ENCODE measurements around the gene JARID2. TPM values are rescaled to one million over a fixed set of nuclear protein-coding genes. Genes with fewer than 3 reads are reported as not detected.

The JARID2 gene
- polyA plus RNA-seq, 1 of the 3 experiments (the other 2 are of a cell fraction) = 3.4 TPM

- no peaks in the 10 kb centered on the region for H3K9me3 ChIP-seq
- no peak overlapping the region for H3K27ac ChIP-seq (ENCODE audit: low read depth in 2 of 2, low read length in 1 of 2)
- no peak for DNase-seq
- H3K4me3 ChIP-seq (ENCODE audit: low read depth in 2 of 2, low read length in 1 of 2) = no peak overlapping the region
- no peaks in the 10 kb centered on the region for H3F3A ChIP-seq (replicated peaks; ENCODE audit: insufficient read depth)
- no peaks in the 10 kb centered on the region for H3K27me3 ChIP-seq (ENCODE audit: insufficient read depth)
- no peak for TF ChIP-seq FOSL2 (IDR thresholded peaks at IDR 0.05; ENCODE audit: borderline replicate concordance, low read depth)
- no peak for TF ChIP-seq NFIC (IDR thresholded peaks at IDR 0.05; ENCODE audit: borderline replicate concordance)
- TF ChIP-seq EZH2phosphoT487 (IDR thresholded peaks at IDR 0.05; ENCODE audit: borderline replicate concordance, low read depth) = no peak
- TF ChIP-seq RAD21 (IDR thresholded peaks at IDR 0.05; ENCODE audit: low read length) = no peak
- no peak for TF ChIP-seq TAF1 (IDR thresholded peaks at IDR 0.05; ENCODE audit: borderline replicate concordance, low read depth, low read length)
- no peak for TF ChIP-seq RXRA (IDR thresholded peaks at IDR 0.05; ENCODE audit: borderline replicate concordance, low read depth)
- WGBS (ENCODE audit: low lambda C conversion rate) = 86% methylated on average over 6 of the region's 6 CpGs
- CTCF ChIA-PET = interaction anchor here (1.0 to 3.0 kb wide), 2 partner anchors 9 to 29 kb away, joined by 3 to 10 read pairs; no protein-coding TSS in a partner anchor
- no peaks in the 10 kb centered on the region for H4K20me1 ChIP-seq (ENCODE audit: insufficient read depth)
- H3K36me3 ChIP-seq (replicated peaks in 1 of 2; ENCODE audit: control insufficient read depth in 1 of 2, insufficient read depth in 2 of 2, low read length in 1 of 2) = no peaks in the 10 kb centered on the region
- POLR2A ChIA-PET = no interaction called here
- H3K79me2 ChIP-seq (ENCODE audit: insufficient read depth) = no peaks in the 10 kb centered on the region
- H3K9me2 ChIP-seq = no peaks in the 10 kb centered on the region
- H2AFZ ChIP-seq (ENCODE audit: low read depth) = no peak overlapping the region
- peaks cover 0 to 5% of the 10 kb centered on the region in 2 experiments; a peak in 2 of 4 replicates for H3K4me1 ChIP-seq (ENCODE audit: control insufficient read depth in 1 of 2, insufficient read depth in 2 of 2, low read depth in 1 of 2, low read length in 1 of 2)
- H3K9ac ChIP-seq = no peak overlapping the region
- no peak overlapping the region for H3K4me2 ChIP-seq
These were observed 167.8 kb downstream of the JARID2 start for GRCh38 chr6:15413466-15414234.

- TF ChIP-seq FOXM1 (IDR thresholded peaks at IDR 0.05; ENCODE audit: low read depth) = no peak
- TF ChIP-seq MEF2A (IDR thresholded peaks at IDR 0.05; ENCODE audit: borderline replicate concordance, low read depth) = no peak
- TF ChIP-seq FOXJ3 (CRISPR knock-in tag; IDR thresholded peaks at IDR 0.05) = no peak
- TF ChIP-seq GABPA (IDR thresholded peaks at IDR 0.05; ENCODE audit: low read depth) = no peak
- TF ChIP-seq SMC3 (IDR thresholded peaks at IDR 0.05; ENCODE audit: low read depth, low read length) = no peak
- TF ChIP-seq ZBTB33 (IDR thresholded peaks at IDR 0.05; ENCODE audit: borderline replicate concordance, low read depth) = no peak
- TF ChIP-seq CTCF (IDR thresholded peaks at IDR 0.05) = no peak
- TF ChIP-seq USF1 (IDR thresholded peaks at IDR 0.05; ENCODE audit: borderline replicate concordance, low read depth) = no peak
- TF ChIP-seq REST (IDR thresholded peaks at IDR 0.05; ENCODE audit: low read depth, low read length) = no peak
- no peak for TF ChIP-seq RAD21 (IDR thresholded peaks at IDR 0.05; ENCODE audit: low read length)
- TF ChIP-seq FOSL2 (IDR thresholded peaks at IDR 0.05; ENCODE audit: borderline replicate concordance, low read depth) = no peak
- TF ChIP-seq NFIC (IDR thresholded peaks at IDR 0.05; ENCODE audit: borderline replicate concordance) = no peak
- TF ChIP-seq EZH2phosphoT487 (IDR thresholded peaks at IDR 0.05; ENCODE audit: borderline replicate concordance, low read depth) = no peak
- TF ChIP-seq MXI1 (IDR thresholded peaks at IDR 0.05; ENCODE audit: low read depth, low read length) = no peak
- no peak for TF ChIP-seq MAX (IDR thresholded peaks at IDR 0.05; ENCODE audit: low read depth)
- CTCF ChIA-PET = interaction anchor here (3.0 kb wide), 1 partner anchor 8 kb away, joined by 10 read pairs; no protein-coding TSS in a partner anchor
- WGBS (ENCODE audit: low lambda C conversion rate) = 83% methylated on average over 2 of the region's 2 CpGs
These were observed 168.4 kb downstream of the JARID2 start for GRCh38 chr6:15414235-15414612.

More at GRCh38 chr6:15414235-15414612, 168.4 kb downstream of the JARID2 start:
- no peaks in the 10 kb centered on the region for H4K20me1 ChIP-seq (ENCODE audit: insufficient read depth)
- H3F3A ChIP-seq (replicated peaks; ENCODE audit: insufficient read depth) = peaks cover 2% of the 10 kb centered on the region
- H3K4me2 ChIP-seq = no peak overlapping the region
- H3K9me2 ChIP-seq = no peaks in the 10 kb centered on the region
- H3K9ac ChIP-seq = no peak overlapping the region
- H3K36me3 ChIP-seq (replicated peaks in 1 of 2; ENCODE audit: control insufficient read depth in 1 of 2, insufficient read depth in 2 of 2, low read length in 1 of 2) = no peaks in the 10 kb centered on the region
- H3K27me3 ChIP-seq (ENCODE audit: insufficient read depth) = no peaks in the 10 kb centered on the region
- no peak overlapping the region for H2AFZ ChIP-seq (ENCODE audit: low read depth)
- H3K4me1 ChIP-seq (ENCODE audit: control insufficient read depth in 1 of 2, insufficient read depth in 2 of 2, low read depth in 1 of 2, low read length in 1 of 2) = peaks cover 0 to 3% of the 10 kb centered on the region in 2 experiments; a peak in 2 of 4 replicates
- DNase-seq = no peak
- no peak overlapping the region for H3K27ac ChIP-seq (ENCODE audit: low read depth in 2 of 2, low read length in 1 of 2)
- H3K9me3 ChIP-seq = peaks cover 4% of the 10 kb centered on the region
- POLR2A ChIA-PET = no interaction called here
- H3K4me3 ChIP-seq (ENCODE audit: low read depth in 2 of 2, low read length in 1 of 2) = no peak overlapping the region
- no peaks in the 10 kb centered on the region for H3K79me2 ChIP-seq (ENCODE audit: insufficient read depth)

Measured in SK-N-SH (cell line).